ENCODE data around the gene TFR2.

TFR2 gene

GRCh38 chr7:100654908-100655831 lies 13.8 kb upstream of the TFR2 start:
- no peak for DNase-seq (ENCODE audit: extremely low read depth in 1 of 2, low read depth in 1 of 2)

- no peak for DNase-seq (ENCODE audit: extremely low read depth in 1 of 2, low read depth in 1 of 2)
Observed at GRCh38 chr7:100649826-100650565, 8.6 kb upstream of the TFR2 start.

- peak in 1 of 2 donors; percentile 34 for DNase-seq (ENCODE audit: extremely low read depth in 1 of 2, low read depth in 1 of 2)
Observed at GRCh38 chr7:100642534-100642907, 1.2 kb upstream of the TFR2 start.

- no peak for DNase-seq (ENCODE audit: extremely low read depth in 1 of 2, low read depth in 1 of 2)
Observed at GRCh38 chr7:100641860-100642533, 645 bp upstream of the TFR2 start.

GRCh38 chr7:100640517-100641440 lies 573 bp downstream of the TFR2 start:
- no peak for DNase-seq (ENCODE audit: extremely low read depth in 1 of 2, low read depth in 1 of 2)

GRCh38 chr7:100639995-100640516 lies 1.3 kb downstream of the TFR2 start:
- no peak for DNase-seq (ENCODE audit: extremely low read depth in 1 of 2, low read depth in 1 of 2)

- DNase-seq (ENCODE audit: extremely low read depth in 1 of 2, low read depth in 1 of 2) = peak in 1 of 2 donors; percentile 49
Observed at GRCh38 chr7:100632951-100633717, 8.2 kb downstream of the TFR2 start.

- no peak for DNase-seq (ENCODE audit: extremely low read depth in 1 of 2, low read depth in 1 of 2)
Observed at GRCh38 chr7:100630066-100630465, 11.3 kb downstream of the TFR2 start.

- DNase-seq (ENCODE audit: extremely low read depth in 1 of 2, low read depth in 1 of 2) = no peak
Observed at GRCh38 chr7:100629117-100629716, 12.1 kb downstream of the TFR2 start.

- DNase-seq (ENCODE audit: extremely low read depth in 1 of 2, low read depth in 1 of 2) = no peak
Observed at GRCh38 chr7:100627238-100627549, 14.2 kb downstream of the TFR2 start.

GRCh38 chr7:100626530-100627237 lies 14.7 kb downstream of the TFR2 start:
- peak; percentile 81 to 85 for DNase-seq (ENCODE audit: extremely low read depth in 1 of 2, low read depth in 1 of 2)

- DNase-seq (ENCODE audit: extremely low read depth in 1 of 2, low read depth in 1 of 2) = no peak
Observed at GRCh38 chr7:100626055-100626454, 15.3 kb downstream of the TFR2 start.

- no peak for DNase-seq (ENCODE audit: extremely low read depth in 1 of 2, low read depth in 1 of 2)
Observed at GRCh38 chr7:100623951-100624824, 17.2 kb downstream of the TFR2 start.

GRCh38 chr7:100621554-100621953 lies 19.8 kb downstream of the TFR2 start:
- DNase-seq (ENCODE audit: extremely low read depth in 1 of 2, low read depth in 1 of 2) = no peak

GRCh38 chr7:100620804-100621203 lies 20.5 kb downstream of the TFR2 start:
- no peak for DNase-seq (ENCODE audit: extremely low read depth in 1 of 2, low read depth in 1 of 2)

GRCh38 chr7:100620239-100620638 lies 21.1 kb downstream of the TFR2 start:
- no peak for DNase-seq (ENCODE audit: extremely low read depth in 1 of 2, low read depth in 1 of 2)

GRCh38 chr7:100614308-100614861 lies 27.0 kb downstream of the TFR2 start:
- DNase-seq (ENCODE audit: extremely low read depth in 1 of 2, low read depth in 1 of 2) = no peak

Data from stimulated activated CD8-positive, alpha-beta memory T cell treated with anti-CD3 and anti-CD28 coated beads, Interleukin-7, amount 100 ng/mL, for 48 hours (primary cell).